HG03442 (cell line): ENCODE results near the gene KIT.

ENCODE experiments used
- ATAC-seq: cut with Tn5 transposase; IDR thresholded peaks from one replicate; pipeline ENCODE4 v1.9.1; 2021; ENCODE audit warnings: mild to moderate bottlenecking, moderate library complexity; ENCODE audit not compliant: unreplicated experiment

Gene KIT

GRCh38 chr4:54659749-54660535 is 2.2 kb downstream of the KIT start:
- no peak for ATAC-seq

GRCh38 chr4:54660591-54660990 is 2.8 kb downstream of the KIT start:
- no peak for ATAC-seq

- ATAC-seq: no peak
Observed at GRCh38 chr4:54661169-54661568, 3.4 kb downstream of the KIT start.

GRCh38 chr4:54661686-54662085 is 3.9 kb downstream of the KIT start:
- no peak for ATAC-seq

GRCh38 chr4:54662123-54662522 is 4.4 kb downstream of the KIT start:
- ATAC-seq: no peak

GRCh38 chr4:54662901-54663585 is 5.3 kb downstream of the KIT start:
- ATAC-seq: no peak

- no peak for ATAC-seq
Observed at GRCh38 chr4:54664400-54664799, 6.6 kb downstream of the KIT start.

- ATAC-seq: no peak
Observed at GRCh38 chr4:54668014-54668611, 10.4 kb downstream of the KIT start.

GRCh38 chr4:54669831-54670230 is 12.1 kb downstream of the KIT start:
- ATAC-seq: no peak

- no peak for ATAC-seq
Observed at GRCh38 chr4:54675721-54676461, 18.1 kb downstream of the KIT start.

GRCh38 chr4:54676658-54677057 is 18.9 kb downstream of the KIT start:
- ATAC-seq: no peak

GRCh38 chr4:54677416-54677815 is 19.7 kb downstream of the KIT start:
- no peak for ATAC-seq

- no peak for ATAC-seq
Observed at GRCh38 chr4:54677853-54678650, 20.3 kb downstream of the KIT start.

GRCh38 chr4:54678826-54679225 is 21.1 kb downstream of the KIT start:
- no peak for ATAC-seq

GRCh38 chr4:54679813-54680212 is 22.1 kb downstream of the KIT start:
- no peak for ATAC-seq

- no peak for ATAC-seq
Observed at GRCh38 chr4:54683616-54684346, 26.0 kb downstream of the KIT start.

- no peak for ATAC-seq
Observed at GRCh38 chr4:54685810-54686209, 28.1 kb downstream of the KIT start.

GRCh38 chr4:54687887-54688841 is 30.4 kb downstream of the KIT start:
- ATAC-seq: no peak

GRCh38 chr4:54695337-54695736 is 37.6 kb downstream of the KIT start:
- no peak for ATAC-seq
